ENCODE measurements around the gene S1PR4. TPM values are rescaled to one million over a fixed set of nuclear protein-coding genes. Genes with fewer than 3 reads are reported as not detected.
A peak's percentile ranks its signal among the peaks of the same experiment; 100 is the strongest.

The S1PR4 gene
- total and polyA plus RNA-seq, 7 experiments from 2014 or later, result 61.0 to 589 (median 213) TPM

DNA sequence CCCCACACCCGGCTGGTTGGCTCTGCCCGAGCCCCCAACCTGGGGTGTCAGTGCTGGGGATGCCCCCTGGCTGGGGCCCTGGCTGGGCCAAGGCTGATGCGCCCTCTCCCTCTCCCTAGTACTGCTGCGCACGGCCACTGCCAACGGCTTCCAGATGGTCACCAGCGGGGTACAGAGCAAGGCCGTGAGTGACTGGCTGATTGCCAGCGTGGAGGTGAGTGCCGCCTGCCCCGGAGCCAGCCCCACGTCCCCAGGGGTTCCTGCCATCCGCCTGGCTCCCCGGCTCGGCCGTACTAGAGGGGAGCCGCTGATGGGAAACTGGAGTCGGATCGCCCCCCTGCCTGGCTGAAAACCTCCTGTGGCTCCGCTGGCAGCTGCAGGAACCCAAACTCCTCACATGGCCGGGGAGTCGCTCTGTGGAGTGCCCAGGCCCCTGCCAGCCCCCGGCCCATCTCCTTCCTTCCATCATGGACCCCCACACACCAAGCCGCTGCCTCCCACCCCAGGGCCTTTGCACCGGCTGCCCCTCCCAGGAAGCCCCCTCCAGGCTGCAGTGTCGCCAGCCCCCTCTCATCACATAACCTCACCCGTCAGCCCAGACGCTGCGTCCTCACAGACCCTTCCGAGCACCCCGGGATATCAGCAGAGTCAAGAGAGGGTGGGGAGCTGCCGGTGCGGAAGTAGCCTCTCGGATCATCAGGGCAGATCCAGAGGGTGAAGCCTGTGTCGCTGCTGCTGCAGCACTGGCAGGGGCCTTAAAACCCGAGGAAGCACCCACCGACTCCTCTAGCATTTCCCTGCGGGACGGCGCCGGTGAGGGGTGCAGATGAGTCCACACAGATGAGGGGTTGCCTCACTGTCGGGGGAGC lies 17.7 kb downstream of the S1PR4 start:
- Mint-ChIP-seq H3K4me3 (no peak overlapping the region), H3K27me3 (no peaks in the 10 kb centered on the region), H3K36me3 (peaks cover 0 to 10% (median 4%) of the 10 kb centered on the region in 5 donors), H3K27ac (no peak overlapping the region), H3K9me3 (no peaks in the 10 kb centered on the region), H3K4me1 (peaks cover 0 to 5% (median 0%) of the 10 kb centered on the region in 7 donors)
- POLR2A ChIA-PET, result no interaction called here
- ATAC-seq, result no peak
- Histone ChIP-seq H3K4me1 (ENCODE audit: control insufficient read depth in 2 of 2, insufficient read depth in 2 of 2, low read length in 2 of 2) (no peaks in the 10 kb centered on the region), H3K27ac (ENCODE audit: low read depth, low read length) (no peak overlapping the region), H3K9me3 (ENCODE audit: control insufficient read depth in 2 of 3, low read length in 3 of 3) (no peaks in the 10 kb centered on the region), H3K27me3 (ENCODE audit: control insufficient read depth in 2 of 2, insufficient read depth in 2 of 2, low read length in 2 of 2) (no peaks in the 10 kb centered on the region), H3K4me3 (ENCODE audit: low read length) (no peak overlapping the region), H3K36me3 (ENCODE audit: control insufficient read depth in 2 of 3, insufficient read depth in 3 of 3, low read length in 3 of 3) (peaks cover 0 to 57% (median 0%) of the 10 kb centered on the region in 3 experiments)
- DNase-seq, result peak in 1 of 9 donors; percentile 5
- intact Hi-C loops (cut with micrococcal nuclease), result no loop called here
- CTCF ChIA-PET, result no interaction called here

DNA sequence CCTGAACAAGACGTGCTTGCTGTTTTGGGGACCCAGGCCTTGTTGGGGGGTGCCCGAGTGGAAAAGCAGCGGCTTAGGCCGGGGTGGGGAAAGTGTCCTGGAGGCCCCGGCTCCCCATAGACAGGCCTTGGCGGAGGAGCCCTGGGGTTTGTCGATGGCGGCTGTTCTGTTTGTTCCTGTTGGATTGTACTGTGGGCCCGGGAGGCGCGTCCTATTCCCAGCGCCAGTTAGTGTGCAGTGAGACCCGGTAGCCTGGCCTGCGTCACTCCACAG lies 18.3 kb downstream of the S1PR4 start:
- Mint-ChIP-seq H3K4me3 (no peak overlapping the region), H3K27ac (no peak overlapping the region), H3K36me3 (peaks cover 0 to 10% (median 4%) of the 10 kb centered on the region in 5 donors), H3K9me3 (no peaks in the 10 kb centered on the region), H3K27me3 (no peaks in the 10 kb centered on the region), H3K4me1 (peaks cover 0 to 2% (median 0%) of the 10 kb centered on the region in 7 donors)
- Histone ChIP-seq H3K9me3 (ENCODE audit: control insufficient read depth in 2 of 3, low read length in 3 of 3) (no peaks in the 10 kb centered on the region), H3K4me1 (ENCODE audit: control insufficient read depth in 2 of 2, insufficient read depth in 2 of 2, low read length in 2 of 2) (no peaks in the 10 kb centered on the region), H3K27me3 (ENCODE audit: control insufficient read depth in 2 of 2, insufficient read depth in 2 of 2, low read length in 2 of 2) (no peaks in the 10 kb centered on the region), H3K36me3 (ENCODE audit: control insufficient read depth in 2 of 3, insufficient read depth in 3 of 3, low read length in 3 of 3) (peaks cover 0 to 57% (median 0%) of the 10 kb centered on the region in 3 experiments), H3K4me3 (ENCODE audit: low read length) (no peak overlapping the region), H3K27ac (ENCODE audit: low read depth, low read length) (no peak overlapping the region)
- POLR2A ChIA-PET, result no interaction called here
- CTCF ChIA-PET, result no interaction called here
- peak in 1 of 9 donors; percentile 3 for DNase-seq
- intact Hi-C loops (cut with micrococcal nuclease), result no loop called here
- ATAC-seq, result no peak

DNA sequence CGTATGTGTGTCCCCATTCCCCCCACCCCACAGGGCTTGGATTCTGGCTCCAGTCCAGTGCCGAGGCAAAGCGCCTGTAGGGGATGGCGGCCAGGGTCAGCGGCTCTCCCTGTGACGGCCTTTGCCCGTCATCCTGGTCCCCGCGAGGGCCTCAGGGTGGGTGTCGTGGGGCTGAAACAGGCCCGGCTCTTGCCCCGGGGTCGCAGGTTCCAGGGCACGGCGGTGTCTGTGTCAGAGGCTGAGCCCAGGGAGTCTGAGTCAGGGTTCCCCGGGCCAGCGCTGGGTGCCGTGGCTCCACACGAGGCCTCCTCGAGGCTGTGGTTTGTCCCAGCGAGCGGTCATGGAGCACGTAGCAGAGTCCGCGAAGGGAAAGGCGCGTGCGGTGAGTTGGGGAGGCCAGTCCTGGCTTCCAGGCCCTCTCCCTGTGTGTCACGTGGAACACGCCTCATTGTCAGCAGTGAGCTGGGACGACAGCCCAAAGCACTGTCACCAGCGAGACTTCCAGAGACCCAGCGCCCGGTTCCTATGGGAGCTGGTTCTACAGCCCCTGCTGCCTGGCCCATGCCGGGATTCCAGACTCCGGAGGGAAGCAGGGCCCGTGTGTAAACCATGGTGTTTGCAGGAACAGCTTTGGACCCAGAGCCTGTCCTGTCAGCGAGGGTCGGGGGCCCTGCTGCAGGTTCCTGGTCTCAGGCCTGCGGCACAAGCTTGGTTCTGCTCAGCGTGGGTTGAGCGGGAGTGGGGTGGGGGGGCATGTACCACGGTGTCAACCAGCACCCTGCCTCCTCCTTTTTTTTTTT lies 20.5 kb downstream of the S1PR4 start:
- no peaks in the 10 kb centered on the region for H3K27me3 ChIP-seq (ENCODE audit: control insufficient read depth in 2 of 2, insufficient read depth in 2 of 2, low read length in 2 of 2)
- Mint-ChIP-seq H3K36me3 (peaks cover 0 to 6% (median 4%) of the 10 kb centered on the region in 5 donors), H3K27ac (no peak overlapping the region), H3K9me3 (peaks cover 0 to 1% (median 0%) of the 10 kb centered on the region in 11 donors), H3K4me1 (no peaks in the 10 kb centered on the region), H3K4me3 (no peak overlapping the region), H3K27me3 (no peaks in the 10 kb centered on the region)
- POLR2A ChIA-PET, result no interaction called here
- no peaks in the 10 kb centered on the region for H3K9me3 ChIP-seq (ENCODE audit: control insufficient read depth in 2 of 3, low read length in 3 of 3)
- DNase-seq (peak in 1 of 9 donors; percentile 6), ATAC-seq (no peak)
- no peaks in the 10 kb centered on the region for H3K4me1 ChIP-seq (ENCODE audit: control insufficient read depth in 2 of 2, insufficient read depth in 2 of 2, low read length in 2 of 2)
- CTCF ChIA-PET, result no interaction called here
- H3K4me3 ChIP-seq (ENCODE audit: low read length), result no peak overlapping the region
- H3K27ac ChIP-seq (ENCODE audit: low read depth, low read length), result no peak overlapping the region
- intact Hi-C loops (cut with micrococcal nuclease), result no loop called here
- H3K36me3 ChIP-seq (ENCODE audit: control insufficient read depth in 2 of 3, insufficient read depth in 3 of 3, low read length in 3 of 3), result peaks cover 0 to 65% (median 0%) of the 10 kb centered on the region in 3 experiments

DNA sequence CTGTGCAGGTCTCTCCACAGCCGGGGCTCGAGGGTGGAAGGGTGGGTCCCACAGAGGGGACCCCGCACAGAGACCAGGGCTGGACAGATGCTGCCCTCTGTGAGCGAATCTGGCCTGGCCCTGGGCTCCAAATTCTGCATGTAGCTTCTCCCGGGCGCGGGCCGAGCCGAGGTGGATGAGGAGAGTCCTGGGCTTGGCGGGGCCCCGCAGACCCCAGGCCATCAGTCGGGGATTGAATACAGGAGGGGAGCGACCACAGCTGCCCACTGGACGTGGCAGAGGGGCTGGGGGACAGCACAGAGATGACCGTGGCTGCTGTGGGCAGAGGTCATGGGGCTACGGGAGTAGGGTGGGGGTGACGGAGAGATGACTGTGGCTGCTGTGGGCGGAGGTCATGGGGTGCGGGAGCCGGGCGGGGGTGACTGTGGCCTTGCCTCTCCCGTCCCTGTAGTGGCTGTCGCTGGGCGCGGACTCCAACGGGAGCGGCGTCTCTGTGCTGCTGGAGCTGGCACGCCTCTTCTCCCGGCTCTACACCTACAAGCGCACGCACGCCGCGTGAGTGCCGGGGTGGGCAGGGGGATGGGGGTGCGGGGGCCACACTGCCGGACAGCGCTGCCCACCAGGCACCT lies 22.6 kb downstream of the S1PR4 start:
- POLR2A ChIA-PET, result no interaction called here
- no peaks in the 10 kb centered on the region for H3K27me3 Mint-ChIP-seq
- H3K4me1 Mint-ChIP-seq, result no peaks in the 10 kb centered on the region
- ATAC-seq (no peak), DNase-seq (no peak)
- no peaks in the 10 kb centered on the region for H3K9me3 ChIP-seq (ENCODE audit: control insufficient read depth in 2 of 3, low read length in 3 of 3)
- no peaks in the 10 kb centered on the region for H3K27me3 ChIP-seq (ENCODE audit: control insufficient read depth in 2 of 2, insufficient read depth in 2 of 2, low read length in 2 of 2)
- H3K27ac ChIP-seq (ENCODE audit: low read depth, low read length), result no peak overlapping the region
- peaks cover 0 to 1% (median 0%) of the 10 kb centered on the region in 11 donors for H3K9me3 Mint-ChIP-seq
- H3K4me3 Mint-ChIP-seq, result no peak overlapping the region
- peaks cover 0 to 67% (median 0%) of the 10 kb centered on the region in 3 experiments for H3K36me3 ChIP-seq (ENCODE audit: control insufficient read depth in 2 of 3, insufficient read depth in 3 of 3, low read length in 3 of 3)
- H3K36me3 Mint-ChIP-seq, result peaks cover 0 to 4% (median 0%) of the 10 kb centered on the region in 5 donors
- H3K4me3 ChIP-seq (ENCODE audit: low read length), result no peak overlapping the region
- CTCF ChIA-PET, result no interaction called here
- no peaks in the 10 kb centered on the region for H3K4me1 ChIP-seq (ENCODE audit: control insufficient read depth in 2 of 2, insufficient read depth in 2 of 2, low read length in 2 of 2)
- intact Hi-C loops (cut with micrococcal nuclease), result no loop called here
- H3K27ac Mint-ChIP-seq, result no peak overlapping the region

DNA sequence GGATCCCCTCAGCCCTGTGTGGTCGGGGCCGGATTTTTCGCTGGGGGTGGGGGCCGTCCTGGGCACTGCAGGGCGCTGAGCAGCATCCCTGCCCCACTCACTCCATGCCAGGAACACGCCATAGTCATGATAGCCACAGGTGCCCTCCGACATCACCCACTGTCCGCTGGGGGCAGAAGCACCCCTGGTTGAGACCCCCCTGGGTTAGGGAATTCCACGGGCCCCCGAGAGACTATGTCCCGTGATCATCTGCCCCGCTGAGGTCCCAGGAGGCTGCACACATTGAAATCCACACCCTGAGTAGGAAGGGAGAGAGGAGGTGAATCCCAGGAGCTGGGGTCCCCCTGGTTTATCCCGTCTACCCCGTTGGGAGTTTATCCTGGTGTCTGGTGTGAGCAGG lies 23.3 kb downstream of the S1PR4 start:
- ATAC-seq, result no peak
- intact Hi-C loops (cut with micrococcal nuclease), result no loop called here
- H3K27ac Mint-ChIP-seq, result no peak overlapping the region

DNA sequence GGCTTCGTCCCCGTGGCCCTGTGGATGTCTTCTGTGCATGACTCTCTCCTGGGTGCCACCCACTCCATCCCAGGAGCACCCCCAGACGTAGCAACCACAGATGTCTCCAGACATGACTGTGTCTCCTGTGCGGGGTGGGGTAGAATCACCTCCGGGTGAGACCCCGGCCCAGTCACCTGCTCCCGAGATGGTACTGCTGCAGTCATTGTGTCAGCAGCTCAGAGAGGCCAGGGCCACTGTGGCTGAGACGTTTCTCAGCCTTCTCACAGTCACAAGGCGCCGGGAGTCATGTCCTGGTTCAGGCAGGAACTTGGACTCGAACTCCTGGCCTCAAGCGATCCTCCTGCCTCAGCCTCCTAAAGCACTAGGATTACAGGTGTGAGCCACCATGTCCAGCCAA lies 23.8 kb downstream of the S1PR4 start:
- Mint-ChIP-seq H3K4me3 (no peak overlapping the region), H3K36me3 (peaks cover 0 to 4% (median 0%) of the 10 kb centered on the region in 5 donors), H3K9me3 (peaks cover 0 to 1% (median 0%) of the 10 kb centered on the region in 11 donors), H3K27me3 (no peaks in the 10 kb centered on the region), H3K4me1 (no peaks in the 10 kb centered on the region), H3K27ac (no peak overlapping the region)
- H3K4me1 ChIP-seq (ENCODE audit: control insufficient read depth in 2 of 2, insufficient read depth in 2 of 2, low read length in 2 of 2), result no peaks in the 10 kb centered on the region
- intact Hi-C loops (cut with micrococcal nuclease), result no loop called here
- peaks cover 0 to 69% (median 0%) of the 10 kb centered on the region in 3 experiments for H3K36me3 ChIP-seq (ENCODE audit: control insufficient read depth in 2 of 3, insufficient read depth in 3 of 3, low read length in 3 of 3)
- no peak overlapping the region for H3K4me3 ChIP-seq (ENCODE audit: low read length)
- ChIA-PET POLR2A (no interaction called here), CTCF (no interaction called here)
- ATAC-seq (no peak), DNase-seq (no peak)
- no peaks in the 10 kb centered on the region for H3K27me3 ChIP-seq (ENCODE audit: control insufficient read depth in 2 of 2, insufficient read depth in 2 of 2, low read length in 2 of 2)
- H3K9me3 ChIP-seq (ENCODE audit: control insufficient read depth in 2 of 3, low read length in 3 of 3), result no peaks in the 10 kb centered on the region
- no peak overlapping the region for H3K27ac ChIP-seq (ENCODE audit: low read depth, low read length)

More for the DNA sequence above, 23.3 kb downstream of the S1PR4 start:
- CTCF ChIA-PET, result no interaction called here
- Mint-ChIP-seq H3K4me3 (no peak overlapping the region), H3K4me1 (no peaks in the 10 kb centered on the region), H3K27me3 (no peaks in the 10 kb centered on the region), H3K9me3 (peaks cover 0 to 1% (median 0%) of the 10 kb centered on the region in 11 donors), H3K36me3 (peaks cover 0 to 4% (median 0%) of the 10 kb centered on the region in 5 donors)
- Histone ChIP-seq H3K27ac (ENCODE audit: low read depth, low read length) (no peak overlapping the region), H3K4me1 (ENCODE audit: control insufficient read depth in 2 of 2, insufficient read depth in 2 of 2, low read length in 2 of 2) (no peaks in the 10 kb centered on the region), H3K9me3 (ENCODE audit: control insufficient read depth in 2 of 3, low read length in 3 of 3) (no peaks in the 10 kb centered on the region), H3K36me3 (ENCODE audit: control insufficient read depth in 2 of 3, insufficient read depth in 3 of 3, low read length in 3 of 3) (peaks cover 0 to 67% (median 0%) of the 10 kb centered on the region in 3 experiments), H3K27me3 (ENCODE audit: control insufficient read depth in 2 of 2, insufficient read depth in 2 of 2, low read length in 2 of 2) (no peaks in the 10 kb centered on the region), H3K4me3 (ENCODE audit: low read length) (no peak overlapping the region)
- POLR2A ChIA-PET, result no interaction called here
- no peak for DNase-seq

All from naive thymus-derived CD4-positive, alpha-beta T cell (primary cell).